NT2/D1 (cell line): ENCODE data around the gene SLIT1.

ENCODE experiments used
- SUZ12 ChIP-seq: IDR thresholded peaks from 2 replicates; pipeline ENCODE4 v1.6.1; 2011; ENCODE audit not compliant: insufficient read length, insufficient read depth; ENCODE audit errors: extremely low read depth
- YY1 ChIP-seq: IDR thresholded peaks from 2 replicates; pipeline ENCODE4 v1.6.1; 2011; ENCODE audit not compliant: insufficient read length, insufficient read depth
- ZNF274 ChIP-seq: IDR thresholded peaks from 2 replicates; pipeline ENCODE4 v1.6.1; 2011; ENCODE audit warnings: mild to moderate bottlenecking, low read depth, low read length

DNA sequence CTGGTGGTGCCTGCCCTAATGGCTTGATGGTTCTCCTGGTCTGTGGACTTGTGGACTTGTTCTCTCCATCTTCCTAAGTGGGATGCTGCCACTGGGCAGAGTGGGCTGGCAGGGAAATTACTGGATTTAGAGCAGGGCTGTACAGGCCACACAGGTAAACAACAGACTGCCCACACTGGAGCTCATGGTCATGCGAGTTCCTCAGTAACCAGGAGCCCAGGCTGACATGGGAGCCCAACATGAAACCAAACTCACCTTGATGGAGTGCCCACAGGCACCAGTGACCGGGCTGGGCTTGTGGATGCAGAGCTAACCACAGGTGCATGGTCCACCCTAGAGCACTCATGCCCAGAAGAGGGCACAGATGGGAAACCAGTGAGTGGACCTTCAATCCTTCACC is 116.7 kb downstream of the SLIT1 start:
- no peak for TF ChIP-seq ZNF274
- TF ChIP-seq SUZ12, result no peak
- TF ChIP-seq YY1, result no peak
